ENCODE results near the gene MARVELD1.

- TF ChIP-seq, protein P1, sequence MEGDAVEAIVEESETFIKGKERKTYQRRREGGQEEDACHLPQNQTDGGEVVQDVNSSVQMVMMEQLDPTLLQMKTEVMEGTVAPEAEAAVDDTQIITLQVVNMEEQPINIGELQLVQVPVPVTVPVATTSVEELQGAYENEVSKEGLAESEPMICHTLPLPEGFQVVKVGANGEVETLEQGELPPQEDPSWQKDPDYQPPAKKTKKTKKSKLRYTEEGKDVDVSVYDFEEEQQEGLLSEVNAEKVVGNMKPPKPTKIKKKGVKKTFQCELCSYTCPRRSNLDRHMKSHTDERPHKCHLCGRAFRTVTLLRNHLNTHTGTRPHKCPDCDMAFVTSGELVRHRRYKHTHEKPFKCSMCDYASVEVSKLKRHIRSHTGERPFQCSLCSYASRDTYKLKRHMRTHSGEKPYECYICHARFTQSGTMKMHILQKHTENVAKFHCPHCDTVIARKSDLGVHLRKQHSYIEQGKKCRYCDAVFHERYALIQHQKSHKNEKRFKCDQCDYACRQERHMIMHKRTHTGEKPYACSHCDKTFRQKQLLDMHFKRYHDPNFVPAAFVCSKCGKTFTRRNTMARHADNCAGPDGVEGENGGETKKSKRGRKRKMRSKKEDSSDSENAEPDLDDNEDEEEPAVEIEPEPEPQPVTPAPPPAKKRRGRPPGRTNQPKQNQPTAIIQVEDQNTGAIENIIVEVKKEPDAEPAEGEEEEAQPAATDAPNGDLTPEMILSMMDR (IDR thresholded peaks at IDR 0.05), result no peak
- TF ChIP-seq POLR2A (IDR thresholded peaks at IDR 0.05), result no peak
These were observed 34.6 kb downstream of the MARVELD1 start for GRCh38 chr10:97748116-97748515.

Measured in Peyer's patch (tissue), 4 donors.